SKM-1 treated with dmso at 0.1 percent for 144 hours (cell line): Measurements from ENCODE around the gene NUBP1.
"Not testable (repeated sequence)": the region's sequence is repeated elsewhere in the genome, so short reads cannot be mapped to it uniquely, and the experiment has no call there.

Experiments
- DNase-seq: peaks from one replicate; lab custom pipeline; 2025; ENCODE audit not compliant: unreplicated experiment; lab: John Stamatoyannopoulos, UW

The NUBP1 gene

GRCh38 chr16:10743610-10744369 lies at the start of gene NUBP1:
Gene NUBP1 (plus strand): TSS chr16:10743842. CDS start chr16:10743864, 22 bp downstream.
- DNase-seq = peak; percentile 89

- no peak for DNase-seq
Observed at GRCh38 chr16:10693889-10694288, 49.8 kb upstream of the NUBP1 start.

- DNase-seq = no peak
Observed at GRCh38 chr16:10694306-10694705, 49.3 kb upstream of the NUBP1 start.

- no peak for DNase-seq
Observed at GRCh38 chr16:10694830-10695229, 48.8 kb upstream of the NUBP1 start, which contains the start of gene TEKT5. Gene TEKT5 (minus strand): TSS chr16:10694930. CDS start chr16:10694873, 57 bp downstream.

GRCh38 chr16:10699756-10700155 lies 43.9 kb upstream of the NUBP1 start:
- DNase-seq = no peak

GRCh38 chr16:10708969-10709368 lies 34.7 kb upstream of the NUBP1 start:
- DNase-seq = no peak

- no peak for DNase-seq
Observed at GRCh38 chr16:10728003-10728887, 15.4 kb upstream of the NUBP1 start.

GRCh38 chr16:10729104-10730048 lies 14.3 kb upstream of the NUBP1 start:
- DNase-seq = no peak

GRCh38 chr16:10731790-10732189 lies 11.9 kb upstream of the NUBP1 start:
- no peak for DNase-seq

- peak; percentile 74 for DNase-seq
Observed at GRCh38 chr16:10737068-10737625, 6.5 kb upstream of the NUBP1 start.

- DNase-seq = peak; percentile 58
Observed at GRCh38 chr16:10738231-10739077, 5.2 kb upstream of the NUBP1 start.

GRCh38 chr16:10740000-10740844 lies 3.4 kb upstream of the NUBP1 start:
- DNase-seq = no peak

- no peak for DNase-seq
Observed at GRCh38 chr16:10740845-10741208, 2.8 kb upstream of the NUBP1 start.

- not testable (repeated sequence) for DNase-seq
Observed at GRCh38 chr16:10741249-10741648, 2.4 kb upstream of the NUBP1 start.

- DNase-seq = no peak
Observed at GRCh38 chr16:10741844-10742243, 1.8 kb upstream of the NUBP1 start.

- DNase-seq = no peak
Observed at GRCh38 chr16:10743227-10743609, 424 bp upstream of the NUBP1 start.

- DNase-seq = no peak
Observed at GRCh38 chr16:10744370-10745030, 858 bp downstream of the NUBP1 start.

GRCh38 chr16:10745841-10746240 lies 2.2 kb downstream of the NUBP1 start:
- no peak for DNase-seq
